Measurements from ENCODE around the gene KIF7. TPM values are rescaled to one million over a fixed set of nuclear protein-coding genes. Genes with fewer than 3 reads are reported as not detected.

The KIF7 gene
- total and polyA plus RNA-seq, 10 of the 15 experiments (the other 5 are each of a cell fraction or from before 2014, with no cell fraction given): 0.01 to 0.36 (median 0.10) TPM; not detected in 2

DNA sequence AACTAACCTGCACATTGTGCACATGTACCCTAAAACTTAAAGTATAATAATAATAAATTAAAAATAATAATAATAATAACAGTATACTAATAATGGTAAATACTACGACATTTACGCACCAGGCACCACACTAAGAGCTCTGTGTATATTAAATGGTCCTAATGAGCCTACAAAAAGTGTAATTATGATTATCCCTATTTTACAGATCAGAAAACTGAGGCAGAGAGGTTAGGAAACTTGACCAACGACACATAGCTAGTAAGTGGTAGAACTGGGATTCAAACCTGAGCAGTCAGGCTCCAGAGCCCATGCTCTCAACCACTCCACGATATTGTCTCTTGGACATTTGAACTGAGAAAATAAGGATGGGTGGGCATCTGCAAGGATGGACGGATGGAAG, 15.0 kb downstream of the KIF7 start:
- Histone ChIP-seq H3K9ac (ENCODE audit: control insufficient read depth, insufficient read depth, low read length) (no peak overlapping the region), H3K4me1 (ENCODE audit: control insufficient read depth, insufficient read depth, low read length) (no peaks in the 10 kb centered on the region), H2AFZ (ENCODE audit: control insufficient read depth, low read depth, low read length) (no peak overlapping the region), H3K27me3 (replicated peaks in 1 of 2; ENCODE audit: control insufficient read depth in 2 of 2, insufficient read depth in 2 of 2, low read length in 1 of 2) (no peaks in the 10 kb centered on the region), H3K4me3 (no peak overlapping the region), H3K4me2 (ENCODE audit: control insufficient read depth, insufficient read depth) (no peak overlapping the region), H3K9me3 (replicated peaks; ENCODE audit: control insufficient read depth, insufficient read depth, low read length) (no peaks in the 10 kb centered on the region), H4K20me1 (ENCODE audit: control insufficient read depth, insufficient read depth) (no peaks in the 10 kb centered on the region), H3K27ac (ENCODE audit: control insufficient read depth, insufficient read depth) (no peak overlapping the region), H3K36me3 (ENCODE audit: control insufficient read depth in 2 of 2, insufficient read depth in 2 of 2, low read length in 1 of 2) (no peaks in the 10 kb centered on the region), H3K79me2 (ENCODE audit: control insufficient read depth, insufficient read depth, low read length) (no peaks in the 10 kb centered on the region)
- CTCF ChIA-PET: interaction anchor here (1.6 kb wide), 1 partner anchor 100 kb away, joined by 4 read pairs; no protein-coding TSS in a partner anchor
- FAIRE-seq: no peak
- RAD21 ChIA-PET (ENCODE audit: unreplicated experiment): no interaction called here
- in situ Hi-C loops (cut with MboI) (no loop called here), intact Hi-C loops (cut with micrococcal nuclease; ENCODE audit: unreplicated experiment) (no loop called here)
- POLR2A ChIA-PET: no interaction called here
- SMC1A ChIA-PET (ENCODE audit: uncharacterized antibody, unreplicated experiment): no interaction called here
- no peak for ATAC-seq
- BruUV-seq (replicated peaks): no TSS peak
- WGBS (ENCODE audit: insufficient coverage, insufficient replicate concordance, low lambda C conversion rate, missing lambda C conversion rate): 52% methylated on average over 5 of the region's 5 CpGs
- DNase-seq (ENCODE audit: low read depth, low spot score): no peak
- TF ChIP-seq POLR2A (IDR thresholded peaks at IDR 0.05; ENCODE audit: low read depth, low read length) (no peak), POLR2AphosphoS2 (IDR thresholded peaks at IDR 0.05; ENCODE audit: low read depth, low read length) (no peak), BACH1 (IDR thresholded peaks at IDR 0.05; ENCODE audit: borderline replicate concordance) (no peak), TBL1XR1 (IDR thresholded peaks at IDR 0.05; ENCODE audit: low read depth, low read length) (no peak), CHD1 (IDR thresholded peaks at IDR 0.05; ENCODE audit: low read depth, low read length) (no peak), ESRRA (IDR thresholded peaks at IDR 0.05; ENCODE audit: low read length) (no peak), RUNX3 (IDR thresholded peaks at IDR 0.05; ENCODE audit: low read length) (no peak), ZNF384 (IDR thresholded peaks at IDR 0.05; ENCODE audit: borderline replicate concordance, low read depth, low read length) (no peak), CEBPB (IDR thresholded peaks at IDR 0.05; ENCODE audit: borderline replicate concordance in 1 of 2, low read depth in 2 of 2, low read length in 2 of 2) (no peak), JUND (IDR thresholded peaks at IDR 0.05; ENCODE audit: low read depth, low read length) (no peak), FOXM1 (IDR thresholded peaks at IDR 0.05; ENCODE audit: low read depth, low read length) (no peak)
- TF ChIP-seq, protein P1, sequence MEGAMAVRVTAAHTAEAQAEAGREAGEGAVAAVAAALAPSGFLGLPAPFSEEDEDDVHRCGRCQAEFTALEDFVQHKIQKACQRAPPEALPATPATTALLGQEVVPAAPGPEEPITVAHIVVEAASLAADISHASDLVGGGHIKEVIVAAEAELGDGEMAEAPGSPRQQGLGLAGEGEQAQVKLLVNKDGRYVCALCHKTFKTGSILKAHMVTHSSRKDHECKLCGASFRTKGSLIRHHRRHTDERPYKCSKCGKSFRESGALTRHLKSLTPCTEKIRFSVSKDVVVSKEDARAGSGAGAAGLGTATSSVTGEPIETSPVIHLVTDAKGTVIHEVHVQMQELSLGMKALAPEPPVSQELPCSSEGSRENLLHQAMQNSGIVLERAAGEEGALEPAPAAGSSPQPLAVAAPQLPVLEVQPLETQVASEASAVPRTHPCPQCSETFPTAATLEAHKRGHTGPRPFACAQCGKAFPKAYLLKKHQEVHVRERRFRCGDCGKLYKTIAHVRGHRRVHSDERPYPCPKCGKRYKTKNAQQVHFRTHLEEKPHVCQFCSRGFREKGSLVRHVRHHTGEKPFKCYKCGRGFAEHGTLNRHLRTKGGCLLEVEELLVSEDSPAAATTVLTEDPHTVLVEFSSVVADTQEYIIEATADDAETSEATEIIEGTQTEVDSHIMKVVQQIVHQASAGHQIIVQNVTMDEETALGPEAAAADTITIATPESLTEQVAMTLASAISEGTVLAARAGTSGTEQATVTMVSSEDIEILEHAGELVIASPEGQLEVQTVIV (IDR thresholded peaks at IDR 0.05; ENCODE audit: borderline replicate concordance, partially characterized antibody): no peak
- TF ChIP-seq, protein P2, sequence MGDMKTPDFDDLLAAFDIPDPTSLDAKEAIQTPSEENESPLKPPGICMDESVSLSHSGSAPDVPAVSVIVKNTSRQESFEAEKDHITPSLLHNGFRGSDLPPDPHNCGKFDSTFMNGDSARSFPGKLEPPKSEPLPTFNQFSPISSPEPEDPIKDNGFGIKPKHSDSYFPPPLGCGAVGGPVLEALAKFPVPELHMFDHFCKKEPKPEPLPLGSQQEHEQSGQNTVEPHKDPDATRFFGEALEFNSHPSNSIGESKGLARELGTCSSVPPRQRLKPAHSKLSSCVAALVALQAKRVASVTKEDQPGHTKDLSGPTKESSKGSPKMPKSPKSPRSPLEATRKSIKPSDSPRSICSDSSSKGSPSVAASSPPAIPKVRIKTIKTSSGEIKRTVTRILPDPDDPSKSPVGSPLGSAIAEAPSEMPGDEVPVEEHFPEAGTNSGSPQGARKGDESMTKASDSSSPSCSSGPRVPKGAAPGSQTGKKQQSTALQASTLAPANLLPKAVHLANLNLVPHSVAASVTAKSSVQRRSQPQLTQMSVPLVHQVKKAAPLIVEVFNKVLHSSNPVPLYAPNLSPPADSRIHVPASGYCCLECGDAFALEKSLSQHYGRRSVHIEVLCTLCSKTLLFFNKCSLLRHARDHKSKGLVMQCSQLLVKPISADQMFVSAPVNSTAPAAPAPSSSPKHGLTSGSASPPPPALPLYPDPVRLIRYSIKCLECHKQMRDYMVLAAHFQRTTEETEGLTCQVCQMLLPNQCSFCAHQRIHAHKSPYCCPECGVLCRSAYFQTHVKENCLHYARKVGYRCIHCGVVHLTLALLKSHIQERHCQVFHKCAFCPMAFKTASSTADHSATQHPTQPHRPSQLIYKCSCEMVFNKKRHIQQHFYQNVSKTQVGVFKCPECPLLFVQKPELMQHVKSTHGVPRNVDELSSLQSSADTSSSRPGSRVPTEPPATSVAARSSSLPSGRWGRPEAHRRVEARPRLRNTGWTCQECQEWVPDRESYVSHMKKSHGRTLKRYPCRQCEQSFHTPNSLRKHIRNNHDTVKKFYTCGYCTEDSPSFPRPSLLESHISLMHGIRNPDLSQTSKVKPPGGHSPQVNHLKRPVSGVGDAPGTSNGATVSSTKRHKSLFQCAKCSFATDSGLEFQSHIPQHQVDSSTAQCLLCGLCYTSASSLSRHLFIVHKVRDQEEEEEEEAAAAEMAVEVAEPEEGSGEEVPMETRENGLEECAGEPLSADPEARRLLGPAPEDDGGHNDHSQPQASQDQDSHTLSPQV (IDR thresholded peaks at IDR 0.05): no peak
- TF ChIP-seq, protein P3, sequence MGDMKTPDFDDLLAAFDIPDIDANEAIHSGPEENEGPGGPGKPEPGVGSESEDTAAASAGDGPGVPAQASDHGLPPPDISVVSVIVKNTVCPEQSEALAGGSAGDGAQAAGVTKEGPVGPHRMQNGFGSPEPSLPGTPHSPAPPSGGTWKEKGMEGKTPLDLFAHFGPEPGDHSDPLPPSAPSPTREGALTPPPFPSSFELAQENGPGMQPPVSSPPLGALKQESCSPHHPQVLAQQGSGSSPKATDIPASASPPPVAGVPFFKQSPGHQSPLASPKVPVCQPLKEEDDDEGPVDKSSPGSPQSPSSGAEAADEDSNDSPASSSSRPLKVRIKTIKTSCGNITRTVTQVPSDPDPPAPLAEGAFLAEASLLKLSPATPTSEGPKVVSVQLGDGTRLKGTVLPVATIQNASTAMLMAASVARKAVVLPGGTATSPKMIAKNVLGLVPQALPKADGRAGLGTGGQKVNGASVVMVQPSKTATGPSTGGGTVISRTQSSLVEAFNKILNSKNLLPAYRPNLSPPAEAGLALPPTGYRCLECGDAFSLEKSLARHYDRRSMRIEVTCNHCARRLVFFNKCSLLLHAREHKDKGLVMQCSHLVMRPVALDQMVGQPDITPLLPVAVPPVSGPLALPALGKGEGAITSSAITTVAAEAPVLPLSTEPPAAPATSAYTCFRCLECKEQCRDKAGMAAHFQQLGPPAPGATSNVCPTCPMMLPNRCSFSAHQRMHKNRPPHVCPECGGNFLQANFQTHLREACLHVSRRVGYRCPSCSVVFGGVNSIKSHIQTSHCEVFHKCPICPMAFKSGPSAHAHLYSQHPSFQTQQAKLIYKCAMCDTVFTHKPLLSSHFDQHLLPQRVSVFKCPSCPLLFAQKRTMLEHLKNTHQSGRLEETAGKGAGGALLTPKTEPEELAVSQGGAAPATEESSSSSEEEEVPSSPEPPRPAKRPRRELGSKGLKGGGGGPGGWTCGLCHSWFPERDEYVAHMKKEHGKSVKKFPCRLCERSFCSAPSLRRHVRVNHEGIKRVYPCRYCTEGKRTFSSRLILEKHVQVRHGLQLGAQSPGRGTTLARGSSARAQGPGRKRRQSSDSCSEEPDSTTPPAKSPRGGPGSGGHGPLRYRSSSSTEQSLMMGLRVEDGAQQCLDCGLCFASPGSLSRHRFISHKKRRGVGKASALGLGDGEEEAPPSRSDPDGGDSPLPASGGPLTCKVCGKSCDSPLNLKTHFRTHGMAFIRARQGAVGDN (IDR thresholded peaks at IDR 0.05): no peak

All from GM12878 (cell line).